GM18508 (cell line): ENCODE data around the gene NIPAL1.

Experiments used
- ATAC-seq: cut with Tn5 transposase; IDR thresholded peaks from one replicate; pipeline ENCODE4 v1.9.1; 2021; ENCODE audit warnings: moderate number of reproducible peaks; ENCODE audit not compliant: insufficient read depth, unreplicated experiment

Gene NIPAL1

DNA sequence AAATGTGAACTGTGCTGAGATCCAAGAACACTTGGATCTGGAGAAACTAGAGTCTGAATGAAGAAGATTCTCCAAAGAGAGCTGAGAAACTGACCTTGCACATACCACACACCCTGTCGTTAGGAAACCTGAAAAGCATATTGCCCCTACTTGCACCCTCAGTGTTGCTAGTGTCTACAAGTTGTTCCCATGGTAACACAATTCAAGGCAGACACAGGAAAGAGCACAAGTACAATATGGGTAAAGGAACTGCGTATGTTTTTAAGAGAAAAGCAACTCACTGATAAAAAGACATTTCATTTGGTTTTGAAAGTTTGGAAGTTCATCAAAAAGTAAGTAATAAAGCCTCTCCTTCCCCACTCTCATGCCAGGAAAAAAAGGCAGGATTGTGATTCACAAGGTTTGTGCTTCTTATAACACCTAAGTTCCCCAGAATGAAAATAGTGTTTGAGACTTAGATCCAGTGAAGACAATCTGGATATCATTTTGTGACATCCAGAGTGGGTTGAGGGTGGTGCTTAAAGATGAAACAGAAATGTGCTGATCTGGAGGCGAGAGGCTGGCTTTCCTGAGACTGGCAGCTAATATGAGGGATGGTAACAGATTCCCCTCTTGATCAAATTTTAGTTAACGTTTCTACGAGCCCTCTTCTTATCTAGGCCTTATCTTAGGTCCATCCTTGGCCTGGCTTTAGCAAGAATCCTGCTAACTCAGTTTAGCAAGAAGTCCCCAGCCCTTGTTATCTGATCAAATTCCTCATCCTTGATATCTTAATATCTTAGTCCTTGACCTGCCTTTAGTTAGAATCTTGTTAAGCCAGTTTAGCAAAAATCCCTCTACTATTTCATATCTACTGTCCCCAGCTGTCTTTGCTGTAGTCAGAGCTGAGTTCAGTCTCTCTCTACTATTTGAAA is 42.3 kb downstream of the NIPAL1 start:
- ATAC-seq, result no peak

- no peak for ATAC-seq
Observed at GRCh38 chr4:48064349-48064748, 47.8 kb downstream of the NIPAL1 start.

DNA sequence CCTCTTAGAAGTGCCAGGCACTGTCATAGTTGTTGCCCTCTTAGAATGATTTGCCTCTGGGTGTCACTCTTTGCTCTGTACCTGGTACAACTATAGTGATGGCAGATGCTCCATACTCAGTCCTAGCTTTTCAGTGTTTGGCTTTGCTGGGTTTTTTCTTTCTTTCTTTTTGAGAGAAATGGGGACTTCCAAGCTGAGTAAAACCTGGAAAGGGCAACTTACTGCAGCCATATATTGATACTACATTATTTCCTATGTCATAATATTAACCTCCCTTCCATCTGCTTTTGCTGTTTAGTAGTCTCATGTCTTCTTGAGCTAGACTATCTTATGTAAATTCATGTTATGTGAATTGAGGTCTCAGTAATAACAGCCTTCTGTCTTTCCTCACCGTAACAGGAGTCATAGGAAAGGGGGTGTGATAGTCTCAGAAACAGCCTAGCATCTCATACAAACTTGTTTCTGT is 49.0 kb downstream of the NIPAL1 start:
- ATAC-seq, result peak; percentile 71

- no peak for ATAC-seq
Observed at GRCh38 chr4:48067536-48067935, 51.0 kb downstream of the NIPAL1 start.

DNA sequence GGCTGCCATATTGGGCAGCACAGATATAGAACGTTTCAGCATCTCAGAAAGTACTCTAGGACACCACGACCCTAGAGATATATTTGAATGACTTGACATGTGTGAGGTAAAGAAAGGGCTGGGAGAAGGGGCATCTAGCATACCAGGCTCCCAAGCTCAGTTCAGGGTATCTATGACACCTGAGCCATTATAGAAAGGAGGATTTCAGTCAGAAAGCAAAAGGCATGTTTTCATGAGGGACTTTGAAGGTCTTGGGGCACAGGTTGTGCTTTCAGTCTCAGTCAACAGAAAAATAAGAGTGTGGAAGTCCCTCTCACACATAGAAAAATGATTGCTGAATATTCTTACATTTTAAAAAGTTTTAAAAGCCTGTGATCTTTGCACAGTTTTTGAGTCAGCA is 51.6 kb downstream of the NIPAL1 start:
- no peak for ATAC-seq

GRCh38 chr4:48069026-48069425 is 52.5 kb downstream of the NIPAL1 start:
- ATAC-seq, result no peak

GRCh38 chr4:48071191-48071590 is 54.6 kb downstream of the NIPAL1 start:
- no peak for ATAC-seq

DNA sequence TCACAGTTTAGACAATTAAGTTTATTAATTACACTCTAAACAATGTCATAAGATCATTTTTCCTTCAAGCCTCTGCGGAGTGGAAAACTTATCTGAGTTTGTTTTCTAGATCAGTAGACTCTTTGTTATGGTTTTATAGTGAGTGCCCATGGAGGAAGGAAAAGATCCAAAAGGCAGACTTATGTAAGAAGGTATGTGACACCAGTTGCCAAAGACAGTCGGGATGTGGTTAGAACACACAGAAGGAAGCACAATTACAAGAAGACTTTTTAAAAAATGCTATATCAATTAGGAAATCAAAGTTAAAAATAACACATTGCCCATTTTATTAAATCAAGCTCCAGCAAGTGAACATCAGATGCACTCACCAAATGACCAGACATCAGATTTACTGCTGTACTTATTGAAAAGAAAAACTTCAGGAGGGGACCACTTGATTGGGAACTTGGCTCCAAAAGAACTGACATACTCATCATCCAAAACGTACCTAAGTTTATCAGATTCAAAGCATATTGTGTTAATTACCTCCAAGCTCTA is 57.1 kb downstream of the NIPAL1 start:
- no peak for ATAC-seq

GRCh38 chr4:48074657-48075056 is 58.1 kb downstream of the NIPAL1 start:
- no peak for ATAC-seq

DNA sequence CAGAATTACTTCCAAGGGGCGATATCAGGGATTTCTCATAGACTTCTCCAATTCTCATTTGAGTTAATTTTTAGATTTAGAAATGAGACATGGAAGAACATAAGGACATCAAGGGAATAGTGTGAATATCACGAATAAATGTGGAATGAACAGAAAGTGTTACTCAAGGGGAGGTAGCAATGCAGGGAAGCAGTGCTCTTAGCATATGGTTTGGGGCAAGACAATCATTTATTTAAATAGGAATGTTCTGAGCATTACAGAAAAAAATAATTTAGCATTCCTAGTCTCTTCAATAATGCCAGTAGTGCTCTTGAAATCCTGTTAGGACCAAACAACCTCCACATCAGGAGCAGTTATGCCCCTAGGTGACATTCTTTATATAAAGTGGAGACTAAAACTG is 61.9 kb downstream of the NIPAL1 start:
- no peak for ATAC-seq

GRCh38 chr4:48078862-48079655 is 62.5 kb downstream of the NIPAL1 start:
- no peak for ATAC-seq

- ATAC-seq, result no peak
Observed at GRCh38 chr4:48079972-48080391, 63.4 kb downstream of the NIPAL1 start.

DNA sequence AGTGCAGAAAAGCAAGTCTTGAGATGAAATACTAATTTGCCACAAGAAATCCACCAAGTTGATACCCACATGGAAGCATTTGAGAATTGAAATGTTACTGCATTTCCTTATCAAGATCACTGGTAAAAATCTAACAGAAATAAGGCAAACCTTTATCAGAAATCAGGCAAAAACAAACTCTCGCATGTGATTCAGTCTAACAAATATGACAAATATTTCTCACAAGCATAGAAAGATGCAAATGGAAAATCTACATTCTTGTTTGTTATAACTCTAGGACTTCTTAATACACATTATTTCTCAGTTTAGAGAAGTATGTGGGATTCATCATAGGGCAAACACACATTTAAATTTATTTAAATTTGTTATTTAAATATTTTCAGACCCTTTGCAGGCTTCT is 64.6 kb downstream of the NIPAL1 start:
- no peak for ATAC-seq

GRCh38 chr4:48082956-48083355 is 66.4 kb downstream of the NIPAL1 start:
- ATAC-seq, result no peak

DNA sequence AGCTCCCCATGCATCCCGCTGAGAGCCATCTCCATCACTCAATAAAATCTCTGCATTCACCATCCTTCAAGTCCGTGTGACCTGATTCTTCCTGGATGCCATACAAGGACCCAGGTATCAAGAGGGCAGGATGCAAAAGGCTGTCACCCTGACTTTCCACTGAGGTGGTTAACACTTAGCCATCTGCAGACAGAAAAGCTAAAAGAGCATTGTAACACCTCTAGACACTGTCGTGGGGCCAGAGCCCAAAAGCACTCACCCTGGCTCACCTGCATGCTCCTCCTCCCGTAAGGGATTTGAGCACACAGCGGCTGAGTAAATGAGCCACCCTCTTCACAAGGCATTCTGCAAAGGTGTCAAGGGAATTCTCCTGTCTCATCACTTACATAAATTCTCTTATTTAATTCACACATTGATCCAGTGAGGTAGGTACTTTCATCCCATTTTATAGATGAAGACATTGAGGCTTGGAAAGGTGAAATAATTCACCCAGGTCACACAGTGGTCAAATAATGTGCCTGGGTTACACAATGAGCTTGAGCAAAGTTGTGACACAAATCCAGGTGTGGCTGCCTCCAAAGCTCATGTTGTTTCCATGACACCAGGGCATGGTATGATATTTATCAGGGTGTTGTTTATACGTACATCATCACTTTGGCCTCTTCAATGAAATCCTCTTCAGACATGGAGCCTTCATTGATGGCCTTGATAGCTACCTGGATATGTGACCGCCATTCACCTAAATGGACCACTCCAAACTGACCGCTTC is 69.4 kb downstream of the NIPAL1 start:
- ATAC-seq, result no peak
